Measurements from ENCODE around the gene GNPTAB.
"Not testable (repeated sequence)": the region's sequence is repeated elsewhere in the genome, so short reads cannot be mapped to it uniquely, and the experiment has no call there.

GNPTAB gene

GRCh38 chr12:101738920-101739665 lies 91.7 kb downstream of the GNPTAB start, which contains the start of gene SYCP3:
Gene SYCP3, minus strand, starts transcription at chr12:101739462. Its CDS starts 1,527 bp downstream, at chr12:101737935.
- TF ChIP-seq POLR2A (IDR thresholded peaks at IDR 0.05; ENCODE audit: low read length) (no peak), GATA1 (IDR thresholded peaks at IDR 0.05; ENCODE audit: low read depth, low read length) (no peak)

GRCh38 chr12:101737476-101737875 lies 93.3 kb downstream of the GNPTAB start:
- DNase-seq = no peak
- no peak for TF ChIP-seq GATA1 (IDR thresholded peaks at IDR 0.05; ENCODE audit: low read depth, low read length)
- no peak for TF ChIP-seq POLR2A (IDR thresholded peaks at IDR 0.05; ENCODE audit: low read length)

More at GRCh38 chr12:101738920-101739665, 91.7 kb downstream of the GNPTAB start, which contains the start of gene SYCP3:
- no peak for DNase-seq

GRCh38 chr12:101734482-101734881 lies 96.3 kb downstream of the GNPTAB start:
- not testable (repeated sequence) for DNase-seq

GRCh38 chr12:101733166-101733565 lies 97.6 kb downstream of the GNPTAB start:
- DNase-seq = no peak
- TF ChIP-seq POLR2A (IDR thresholded peaks at IDR 0.05; ENCODE audit: low read length) (no peak), GATA1 (IDR thresholded peaks at IDR 0.05; ENCODE audit: low read depth, low read length) (no peak)

GRCh38 chr12:101732318-101732717 lies 98.4 kb downstream of the GNPTAB start:
- TF ChIP-seq POLR2A (IDR thresholded peaks at IDR 0.05; ENCODE audit: low read length) (no peak), GATA1 (IDR thresholded peaks at IDR 0.05; ENCODE audit: low read depth, low read length) (no peak)
- DNase-seq = no peak

GRCh38 chr12:101729842-101730241 lies 100.9 kb downstream of the GNPTAB start:
- no peak for DNase-seq
- TF ChIP-seq POLR2A (IDR thresholded peaks at IDR 0.05; ENCODE audit: low read length) (no peak), GATA1 (IDR thresholded peaks at IDR 0.05; ENCODE audit: low read depth, low read length) (no peak)

GRCh38 chr12:101727098-101727497 lies 103.7 kb downstream of the GNPTAB start:
- TF ChIP-seq POLR2A (IDR thresholded peaks at IDR 0.05; ENCODE audit: low read length) (no peak), GATA1 (IDR thresholded peaks at IDR 0.05; ENCODE audit: low read depth, low read length) (no peak)
- DNase-seq = no peak

GRCh38 chr12:101722392-101722791 lies 108.4 kb downstream of the GNPTAB start:
- no peak for DNase-seq
- no peak for TF ChIP-seq GATA1 (IDR thresholded peaks at IDR 0.05; ENCODE audit: low read depth, low read length)
- no peak for TF ChIP-seq POLR2A (IDR thresholded peaks at IDR 0.05; ENCODE audit: low read length)

- no peak for TF ChIP-seq GATA1 (IDR thresholded peaks at IDR 0.05; ENCODE audit: low read depth, low read length)
- TF ChIP-seq POLR2A (IDR thresholded peaks at IDR 0.05; ENCODE audit: low read length) = no peak
- no peak for DNase-seq
Observed at GRCh38 chr12:101720118-101720517, 110.6 kb downstream of the GNPTAB start.

GRCh38 chr12:101719566-101719965 lies 111.2 kb downstream of the GNPTAB start:
- TF ChIP-seq GATA1 (IDR thresholded peaks at IDR 0.05; ENCODE audit: low read depth, low read length) = no peak
- no peak for TF ChIP-seq POLR2A (IDR thresholded peaks at IDR 0.05; ENCODE audit: low read length)
- no peak for DNase-seq

GRCh38 chr12:101714877-101715444 lies 115.8 kb downstream of the GNPTAB start:
- TF ChIP-seq GATA1 (IDR thresholded peaks at IDR 0.05; ENCODE audit: low read depth, low read length) (no peak), POLR2A (IDR thresholded peaks at IDR 0.05; ENCODE audit: low read length) (no peak)
- DNase-seq = peak in 1 of 2 experiments; percentile 12

GRCh38 chr12:101713930-101714329 lies 116.8 kb downstream of the GNPTAB start:
- TF ChIP-seq GATA1 (IDR thresholded peaks at IDR 0.05; ENCODE audit: low read depth, low read length) (no peak), POLR2A (IDR thresholded peaks at IDR 0.05; ENCODE audit: low read length) (no peak)
- DNase-seq = no peak

- TF ChIP-seq GATA1 (IDR thresholded peaks at IDR 0.05; ENCODE audit: low read depth, low read length) (no peak), POLR2A (IDR thresholded peaks at IDR 0.05; ENCODE audit: low read length) (no peak)
Observed at GRCh38 chr12:101713059-101713682, 117.6 kb downstream of the GNPTAB start.

GRCh38 chr12:101710288-101710687 lies 120.5 kb downstream of the GNPTAB start:
- TF ChIP-seq GATA1 (IDR thresholded peaks at IDR 0.05; ENCODE audit: low read depth, low read length) (no peak), POLR2A (IDR thresholded peaks at IDR 0.05; ENCODE audit: low read length) (no peak)
- no peak for DNase-seq

More at GRCh38 chr12:101713059-101713682, 117.6 kb downstream of the GNPTAB start:
- DNase-seq = no peak

Data from erythroblast (primary cell).